Measurements from ENCODE around the gene NFU1. TPM values are rescaled to one million over a fixed set of nuclear protein-coding genes. Genes with fewer than 3 reads are reported as not detected.

Gene NFU1
- total and polyA plus RNA-seq, 2 of the 8 experiments (the other 6 are each of a cell fraction or from before 2014, with no cell fraction given) = 18.4 to 45.5 TPM

DNA sequence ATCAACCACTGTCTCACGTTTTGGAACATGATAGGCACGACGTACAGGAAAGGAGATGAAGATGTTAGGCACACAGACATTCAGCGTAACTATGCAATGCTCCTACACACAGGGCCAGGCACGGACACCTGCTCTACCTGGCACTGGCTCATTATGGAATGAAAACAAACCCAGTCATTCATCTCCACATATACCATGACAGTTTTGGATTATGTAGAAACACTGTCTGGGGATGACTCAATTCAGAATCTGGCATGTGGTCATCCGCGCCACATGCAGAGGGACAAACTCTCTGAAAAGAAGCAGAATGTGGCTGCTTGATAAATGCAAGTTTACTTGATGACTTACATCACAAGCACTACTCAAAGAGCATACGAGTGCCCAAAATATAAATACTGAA is 29.5 kb upstream of the NFU1 start (continued):
- TF ChIP-seq, protein P1, sequence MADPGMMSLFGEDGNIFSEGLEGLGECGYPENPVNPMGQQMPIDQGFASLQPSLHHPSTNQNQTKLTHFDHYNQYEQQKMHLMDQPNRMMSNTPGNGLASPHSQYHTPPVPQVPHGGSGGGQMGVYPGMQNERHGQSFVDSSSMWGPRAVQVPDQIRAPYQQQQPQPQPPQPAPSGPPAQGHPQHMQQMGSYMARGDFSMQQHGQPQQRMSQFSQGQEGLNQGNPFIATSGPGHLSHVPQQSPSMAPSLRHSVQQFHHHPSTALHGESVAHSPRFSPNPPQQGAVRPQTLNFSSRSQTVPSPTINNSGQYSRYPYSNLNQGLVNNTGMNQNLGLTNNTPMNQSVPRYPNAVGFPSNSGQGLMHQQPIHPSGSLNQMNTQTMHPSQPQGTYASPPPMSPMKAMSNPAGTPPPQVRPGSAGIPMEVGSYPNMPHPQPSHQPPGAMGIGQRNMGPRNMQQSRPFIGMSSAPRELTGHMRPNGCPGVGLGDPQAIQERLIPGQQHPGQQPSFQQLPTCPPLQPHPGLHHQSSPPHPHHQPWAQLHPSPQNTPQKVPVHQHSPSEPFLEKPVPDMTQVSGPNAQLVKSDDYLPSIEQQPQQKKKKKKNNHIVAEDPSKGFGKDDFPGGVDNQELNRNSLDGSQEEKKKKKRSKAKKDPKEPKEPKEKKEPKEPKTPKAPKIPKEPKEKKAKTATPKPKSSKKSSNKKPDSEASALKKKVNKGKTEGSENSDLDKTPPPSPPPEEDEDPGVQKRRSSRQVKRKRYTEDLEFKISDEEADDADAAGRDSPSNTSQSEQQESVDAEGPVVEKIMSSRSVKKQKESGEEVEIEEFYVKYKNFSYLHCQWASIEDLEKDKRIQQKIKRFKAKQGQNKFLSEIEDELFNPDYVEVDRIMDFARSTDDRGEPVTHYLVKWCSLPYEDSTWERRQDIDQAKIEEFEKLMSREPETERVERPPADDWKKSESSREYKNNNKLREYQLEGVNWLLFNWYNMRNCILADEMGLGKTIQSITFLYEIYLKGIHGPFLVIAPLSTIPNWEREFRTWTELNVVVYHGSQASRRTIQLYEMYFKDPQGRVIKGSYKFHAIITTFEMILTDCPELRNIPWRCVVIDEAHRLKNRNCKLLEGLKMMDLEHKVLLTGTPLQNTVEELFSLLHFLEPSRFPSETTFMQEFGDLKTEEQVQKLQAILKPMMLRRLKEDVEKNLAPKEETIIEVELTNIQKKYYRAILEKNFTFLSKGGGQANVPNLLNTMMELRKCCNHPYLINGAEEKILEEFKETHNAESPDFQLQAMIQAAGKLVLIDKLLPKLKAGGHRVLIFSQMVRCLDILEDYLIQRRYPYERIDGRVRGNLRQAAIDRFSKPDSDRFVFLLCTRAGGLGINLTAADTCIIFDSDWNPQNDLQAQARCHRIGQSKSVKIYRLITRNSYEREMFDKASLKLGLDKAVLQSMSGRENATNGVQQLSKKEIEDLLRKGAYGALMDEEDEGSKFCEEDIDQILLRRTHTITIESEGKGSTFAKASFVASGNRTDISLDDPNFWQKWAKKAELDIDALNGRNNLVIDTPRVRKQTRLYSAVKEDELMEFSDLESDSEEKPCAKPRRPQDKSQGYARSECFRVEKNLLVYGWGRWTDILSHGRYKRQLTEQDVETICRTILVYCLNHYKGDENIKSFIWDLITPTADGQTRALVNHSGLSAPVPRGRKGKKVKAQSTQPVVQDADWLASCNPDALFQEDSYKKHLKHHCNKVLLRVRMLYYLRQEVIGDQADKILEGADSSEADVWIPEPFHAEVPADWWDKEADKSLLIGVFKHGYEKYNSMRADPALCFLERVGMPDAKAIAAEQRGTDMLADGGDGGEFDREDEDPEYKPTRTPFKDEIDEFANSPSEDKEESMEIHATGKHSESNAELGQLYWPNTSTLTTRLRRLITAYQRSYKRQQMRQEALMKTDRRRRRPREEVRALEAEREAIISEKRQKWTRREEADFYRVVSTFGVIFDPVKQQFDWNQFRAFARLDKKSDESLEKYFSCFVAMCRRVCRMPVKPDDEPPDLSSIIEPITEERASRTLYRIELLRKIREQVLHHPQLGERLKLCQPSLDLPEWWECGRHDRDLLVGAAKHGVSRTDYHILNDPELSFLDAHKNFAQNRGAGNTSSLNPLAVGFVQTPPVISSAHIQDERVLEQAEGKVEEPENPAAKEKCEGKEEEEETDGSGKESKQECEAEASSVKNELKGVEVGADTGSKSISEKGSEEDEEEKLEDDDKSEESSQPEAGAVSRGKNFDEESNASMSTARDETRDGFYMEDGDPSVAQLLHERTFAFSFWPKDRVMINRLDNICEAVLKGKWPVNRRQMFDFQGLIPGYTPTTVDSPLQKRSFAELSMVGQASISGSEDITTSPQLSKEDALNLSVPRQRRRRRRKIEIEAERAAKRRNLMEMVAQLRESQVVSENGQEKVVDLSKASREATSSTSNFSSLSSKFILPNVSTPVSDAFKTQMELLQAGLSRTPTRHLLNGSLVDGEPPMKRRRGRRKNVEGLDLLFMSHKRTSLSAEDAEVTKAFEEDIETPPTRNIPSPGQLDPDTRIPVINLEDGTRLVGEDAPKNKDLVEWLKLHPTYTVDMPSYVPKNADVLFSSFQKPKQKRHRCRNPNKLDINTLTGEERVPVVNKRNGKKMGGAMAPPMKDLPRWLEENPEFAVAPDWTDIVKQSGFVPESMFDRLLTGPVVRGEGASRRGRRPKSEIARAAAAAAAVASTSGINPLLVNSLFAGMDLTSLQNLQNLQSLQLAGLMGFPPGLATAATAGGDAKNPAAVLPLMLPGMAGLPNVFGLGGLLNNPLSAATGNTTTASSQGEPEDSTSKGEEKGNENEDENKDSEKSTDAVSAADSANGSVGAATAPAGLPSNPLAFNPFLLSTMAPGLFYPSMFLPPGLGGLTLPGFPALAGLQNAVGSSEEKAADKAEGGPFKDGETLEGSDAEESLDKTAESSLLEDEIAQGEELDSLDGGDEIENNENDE (IDR thresholded peaks at IDR 0.05; ENCODE audit: insufficient replicate concordance, low read length) = no peak
- TF ChIP-seq EP300 (IDR thresholded peaks at IDR 0.05; ENCODE audit: borderline replicate concordance in 1 of 2, low read depth in 2 of 2, low read length in 2 of 2) (no peak), SIN3A (conservative IDR thresholded peaks at IDR 0.05 in 1 of 2, IDR thresholded peaks at IDR 0.05 in 1 of 2; ENCODE audit: low read depth in 1 of 2, low read length in 2 of 2) (no peak), SUZ12 (IDR thresholded peaks at IDR 0.05; ENCODE audit: low read length) (no peak), RNF2 (IDR thresholded peaks at IDR 0.05; ENCODE audit: borderline replicate concordance, low read depth, low read length, missing control alignments, poor library complexity, severe bottlenecking) (no peak), CHD1 (IDR thresholded peaks at IDR 0.05; ENCODE audit: low read depth, low read length) (no peak), JUN (IDR thresholded peaks at IDR 0.05; ENCODE audit: low read depth, low read length) (no peak), EGR1 (IDR thresholded peaks at IDR 0.05; ENCODE audit: borderline replicate concordance, low read depth, low read length) (no peak)
- TF ChIP-seq, protein P2, sequence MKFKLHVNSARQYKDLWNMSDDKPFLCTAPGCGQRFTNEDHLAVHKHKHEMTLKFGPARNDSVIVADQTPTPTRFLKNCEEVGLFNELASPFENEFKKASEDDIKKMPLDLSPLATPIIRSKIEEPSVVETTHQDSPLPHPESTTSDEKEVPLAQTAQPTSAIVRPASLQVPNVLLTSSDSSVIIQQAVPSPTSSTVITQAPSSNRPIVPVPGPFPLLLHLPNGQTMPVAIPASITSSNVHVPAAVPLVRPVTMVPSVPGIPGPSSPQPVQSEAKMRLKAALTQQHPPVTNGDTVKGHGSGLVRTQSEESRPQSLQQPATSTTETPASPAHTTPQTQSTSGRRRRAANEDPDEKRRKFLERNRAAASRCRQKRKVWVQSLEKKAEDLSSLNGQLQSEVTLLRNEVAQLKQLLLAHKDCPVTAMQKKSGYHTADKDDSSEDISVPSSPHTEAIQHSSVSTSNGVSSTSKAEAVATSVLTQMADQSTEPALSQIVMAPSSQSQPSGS (IDR thresholded peaks at IDR 0.05; ENCODE audit: low read length) = no peak
